ENCODE results near the gene ARL4D. TPM values are rescaled to one million over a fixed set of nuclear protein-coding genes. Genes with fewer than 3 reads are reported as not detected.

Gene ARL4D
- total RNA-seq, 1 donor from 2014 or later, result 35.6 TPM

DNA sequence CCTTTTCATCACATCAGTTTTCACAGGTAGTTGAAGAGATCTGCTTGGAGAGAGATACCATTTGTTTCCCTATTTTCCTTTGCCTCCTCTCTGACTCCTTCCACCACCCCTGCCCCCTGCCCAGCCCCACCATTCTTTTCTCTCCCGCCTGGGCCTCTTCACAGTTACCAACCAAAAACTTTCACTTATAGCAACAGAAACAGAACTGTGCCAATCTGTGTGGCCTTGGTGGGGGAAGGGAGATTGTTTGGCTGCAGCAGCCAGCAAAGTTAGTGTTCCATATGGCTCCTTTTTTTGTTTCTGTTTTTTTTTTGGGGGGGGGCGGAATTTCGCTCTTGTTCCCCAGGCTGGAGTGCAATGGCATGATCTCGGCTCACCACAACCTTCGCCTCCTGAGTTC lies 17.2 kb upstream of the ARL4D start:
- intact Hi-C loops (cut with DNase I), result no loop called here
- no peak overlapping the region for H3K4me3 ChIP-seq
- no peaks in the 10 kb centered on the region for H3K9me3 ChIP-seq
- no peak overlapping the region for H3K27ac ChIP-seq
- no peaks in the 10 kb centered on the region for H3K36me3 ChIP-seq
- no peaks in the 10 kb centered on the region for H3K4me1 ChIP-seq
- TF ChIP-seq, protein P1, sequence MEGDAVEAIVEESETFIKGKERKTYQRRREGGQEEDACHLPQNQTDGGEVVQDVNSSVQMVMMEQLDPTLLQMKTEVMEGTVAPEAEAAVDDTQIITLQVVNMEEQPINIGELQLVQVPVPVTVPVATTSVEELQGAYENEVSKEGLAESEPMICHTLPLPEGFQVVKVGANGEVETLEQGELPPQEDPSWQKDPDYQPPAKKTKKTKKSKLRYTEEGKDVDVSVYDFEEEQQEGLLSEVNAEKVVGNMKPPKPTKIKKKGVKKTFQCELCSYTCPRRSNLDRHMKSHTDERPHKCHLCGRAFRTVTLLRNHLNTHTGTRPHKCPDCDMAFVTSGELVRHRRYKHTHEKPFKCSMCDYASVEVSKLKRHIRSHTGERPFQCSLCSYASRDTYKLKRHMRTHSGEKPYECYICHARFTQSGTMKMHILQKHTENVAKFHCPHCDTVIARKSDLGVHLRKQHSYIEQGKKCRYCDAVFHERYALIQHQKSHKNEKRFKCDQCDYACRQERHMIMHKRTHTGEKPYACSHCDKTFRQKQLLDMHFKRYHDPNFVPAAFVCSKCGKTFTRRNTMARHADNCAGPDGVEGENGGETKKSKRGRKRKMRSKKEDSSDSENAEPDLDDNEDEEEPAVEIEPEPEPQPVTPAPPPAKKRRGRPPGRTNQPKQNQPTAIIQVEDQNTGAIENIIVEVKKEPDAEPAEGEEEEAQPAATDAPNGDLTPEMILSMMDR (IDR thresholded peaks at IDR 0.05), result no peak
- TF ChIP-seq POLR2AphosphoS5 (IDR thresholded peaks at IDR 0.05; ENCODE audit: insufficient read depth in 1 of 2, low read depth in 1 of 2), result no peak
- no peak for TF ChIP-seq POLR2A (IDR thresholded peaks at IDR 0.05)
- DNase-seq (ENCODE audit: extremely low spot score in 2 of 2), result no peak
- H3K27me3 ChIP-seq, result no peaks in the 10 kb centered on the region

DNA sequence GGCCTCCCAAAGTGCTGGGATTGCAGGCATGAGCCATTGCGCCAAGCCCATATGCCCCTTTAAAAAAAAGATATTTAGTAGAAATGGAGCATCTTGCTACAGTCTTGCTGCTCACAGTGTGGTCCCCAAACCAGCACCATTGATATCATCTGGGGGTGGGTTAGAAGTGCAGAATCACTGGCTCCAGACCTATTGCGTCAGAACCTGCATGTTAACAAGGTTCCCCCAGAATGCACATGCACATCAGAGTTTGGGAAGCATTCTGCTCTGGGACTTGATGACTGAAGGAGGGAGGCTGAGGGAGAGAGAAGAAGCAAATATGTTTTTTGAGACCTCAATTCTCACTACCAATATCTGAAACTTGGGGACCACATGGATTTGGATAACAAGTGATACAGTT lies 16.0 kb upstream of the ARL4D start:
- H3K36me3 ChIP-seq, result no peaks in the 10 kb centered on the region
- TF ChIP-seq POLR2A (IDR thresholded peaks at IDR 0.05) (no peak), POLR2AphosphoS5 (IDR thresholded peaks at IDR 0.05; ENCODE audit: insufficient read depth in 1 of 2, low read depth in 1 of 2) (no peak)
- TF ChIP-seq, protein P1 (IDR thresholded peaks at IDR 0.05), result no peak
- H3K4me1 ChIP-seq, result peaks cover 4% of the 10 kb centered on the region
- H3K9me3 ChIP-seq, result no peaks in the 10 kb centered on the region
- intact Hi-C loops (cut with DNase I), result no loop called here
- no peak for DNase-seq (ENCODE audit: extremely low spot score in 2 of 2)
- H3K4me3 ChIP-seq, result no peak overlapping the region
- no peak overlapping the region for H3K27ac ChIP-seq
- no peaks in the 10 kb centered on the region for H3K27me3 ChIP-seq

DNA sequence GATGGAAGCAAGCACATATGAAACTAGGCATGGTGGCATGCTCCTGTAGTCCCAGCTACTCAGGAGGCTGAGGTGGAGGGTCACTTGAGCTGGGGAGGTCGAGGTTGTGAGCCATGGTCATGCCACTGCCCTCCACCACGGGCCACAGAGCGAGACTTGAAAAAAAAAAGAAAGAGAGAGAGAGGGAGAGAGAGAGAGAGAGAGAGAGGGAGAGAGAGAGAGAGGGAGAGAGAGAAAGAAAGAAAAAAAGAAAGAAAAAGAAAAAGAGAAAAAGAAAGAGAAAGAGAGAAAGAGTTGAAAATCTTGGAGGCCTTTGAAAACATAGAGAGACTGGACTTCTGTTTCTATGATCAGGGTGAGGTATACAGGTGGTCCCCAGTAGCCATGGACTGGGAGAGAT lies 15.4 kb upstream of the ARL4D start:
- Histone ChIP-seq H3K36me3 (no peaks in the 10 kb centered on the region), H3K27me3 (no peaks in the 10 kb centered on the region), H3K4me1 (peaks cover 6% of the 10 kb centered on the region), H3K9me3 (no peaks in the 10 kb centered on the region), H3K4me3 (no peak overlapping the region), H3K27ac (no peak overlapping the region)
- no peak for DNase-seq (ENCODE audit: extremely low spot score in 2 of 2)
- TF ChIP-seq POLR2A (IDR thresholded peaks at IDR 0.05), result no peak
- TF ChIP-seq, protein P1 (IDR thresholded peaks at IDR 0.05), result no peak
- TF ChIP-seq POLR2AphosphoS5 (IDR thresholded peaks at IDR 0.05; ENCODE audit: insufficient read depth in 1 of 2, low read depth in 1 of 2), result no peak
- intact Hi-C loops (cut with DNase I), result no loop called here

DNA sequence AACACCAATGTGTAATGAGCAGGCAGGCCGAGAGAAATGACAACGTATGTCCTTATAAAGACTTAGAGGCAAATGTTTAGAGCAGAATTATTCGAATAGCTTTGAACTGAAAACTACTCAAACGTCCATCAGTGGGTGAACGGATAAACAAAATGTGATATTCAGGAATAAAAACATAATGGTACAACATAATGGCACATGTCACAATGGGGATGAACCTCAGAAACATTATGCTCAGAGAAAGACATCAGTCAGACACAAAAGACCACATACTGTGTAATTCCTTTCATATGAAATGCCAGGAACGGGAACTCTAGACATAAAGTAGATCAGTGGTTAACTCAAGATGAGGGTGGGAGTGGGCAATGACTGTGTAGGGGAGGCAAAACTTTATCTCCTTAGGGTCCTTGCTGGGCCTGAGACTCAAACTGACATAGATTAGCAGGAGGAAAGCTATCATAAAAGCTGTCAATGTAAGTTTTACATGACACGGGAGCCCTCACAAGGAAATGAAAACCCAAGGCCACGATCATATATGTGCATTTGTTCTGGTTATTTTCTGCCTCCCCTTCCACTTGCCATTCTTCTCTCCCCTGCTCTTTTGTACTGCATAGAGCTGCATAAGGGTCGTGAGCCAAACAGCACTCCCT lies 14.8 kb upstream of the ARL4D start:
- intact Hi-C loops (cut with DNase I), result no loop called here
- no peaks in the 10 kb centered on the region for H3K9me3 ChIP-seq
- H3K36me3 ChIP-seq, result no peaks in the 10 kb centered on the region
- H3K27ac ChIP-seq, result no peak overlapping the region
- no peak overlapping the region for H3K4me3 ChIP-seq
- H3K27me3 ChIP-seq, result no peaks in the 10 kb centered on the region
- no peak for DNase-seq (ENCODE audit: extremely low spot score in 2 of 2)
- H3K4me1 ChIP-seq, result peaks cover 6% of the 10 kb centered on the region
- TF ChIP-seq, protein P1 (IDR thresholded peaks at IDR 0.05), result no peak
- no peak for TF ChIP-seq POLR2AphosphoS5 (IDR thresholded peaks at IDR 0.05; ENCODE audit: insufficient read depth in 1 of 2, low read depth in 1 of 2)
- TF ChIP-seq POLR2A (IDR thresholded peaks at IDR 0.05), result no peak

DNA sequence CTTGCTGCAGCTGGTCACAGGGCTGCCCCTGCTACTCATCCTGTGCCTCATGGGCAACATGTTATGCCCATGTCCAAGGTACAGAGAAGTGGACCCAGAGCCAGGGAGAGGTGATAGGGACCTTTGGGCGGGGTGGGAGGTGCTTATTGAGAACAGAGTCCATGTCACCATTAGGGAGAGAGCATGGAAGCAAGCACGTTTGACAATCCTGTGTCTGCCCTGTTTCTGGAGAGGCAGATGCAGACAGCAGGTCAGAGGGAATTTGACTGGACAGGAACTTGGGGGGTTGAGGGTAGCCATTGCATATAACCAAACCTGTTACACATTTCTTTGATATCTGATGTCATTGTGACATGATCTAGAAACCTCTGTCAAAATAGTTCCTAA lies 14.3 kb upstream of the ARL4D start:
- no peak for DNase-seq (ENCODE audit: extremely low spot score in 2 of 2)
- intact Hi-C loops (cut with DNase I), result no loop called here
- Histone ChIP-seq H3K9me3 (no peaks in the 10 kb centered on the region), H3K27ac (no peak overlapping the region), H3K27me3 (no peaks in the 10 kb centered on the region), H3K4me3 (no peak overlapping the region), H3K36me3 (no peaks in the 10 kb centered on the region), H3K4me1 (peaks cover 7% of the 10 kb centered on the region)
- TF ChIP-seq POLR2A (IDR thresholded peaks at IDR 0.05) (no peak), POLR2AphosphoS5 (IDR thresholded peaks at IDR 0.05; ENCODE audit: insufficient read depth in 1 of 2, low read depth in 1 of 2) (no peak)
- TF ChIP-seq, protein P1 (IDR thresholded peaks at IDR 0.05), result no peak
